ENCODE measurements around the gene SERPINA1. TPM values are rescaled to one million over a fixed set of nuclear protein-coding genes. Genes with fewer than 3 reads are reported as not detected.

Gene SERPINA1
- total and polyA plus RNA-seq, 2 of the 13 experiments (the other 11 are each of a cell fraction or from before 2014, with no cell fraction given) = 3,266 to 11,015 TPM

- ATAC-seq (no peak), FAIRE-seq (peak; percentile 4), DNase-seq (ENCODE audit: low spot score) (no peak)
- Histone ChIP-seq H3K4me3 (replicated peaks in 1 of 3; ENCODE audit: insufficient read depth in 1 of 3, low read depth in 2 of 3, low read length in 3 of 3) (no peak overlapping the region), H2AFZ (ENCODE audit: low read length) (no peak overlapping the region), H3K27ac (ENCODE audit: extremely low read length, insufficient read depth, low read length) (no peak overlapping the region), H3K27me3 (ENCODE audit: control insufficient read depth in 1 of 2, insufficient read depth in 2 of 2, low read length in 2 of 2) (no peaks in the 10 kb centered on the region), H3K4me1 (ENCODE audit: insufficient read depth, low read length) (peaks cover 100% of the 10 kb centered on the region), H3K9ac (ENCODE audit: insufficient read depth, low read depth, low read length) (no peak overlapping the region), H4K20me1 (ENCODE audit: insufficient read depth, low read length) (peaks cover 20% of the 10 kb centered on the region), H3K79me2 (ENCODE audit: insufficient read depth, low read length) (no peaks in the 10 kb centered on the region), H3K9me3 (ENCODE audit: low read length) (no peaks in the 10 kb centered on the region), H3K36me3 (replicated peaks in 1 of 2; ENCODE audit: control insufficient read depth in 1 of 2, insufficient read depth in 2 of 2, low read length in 2 of 2) (peaks cover 3 to 6% of the 10 kb centered on the region in 2 experiments; a peak in 4 of 5 replicates), H3K4me2 (ENCODE audit: low read depth, low read length) (0 out of 2 replicates have a peak overlapping the region, but pooled peaks have one; percentile 20)
- POLR2A ChIA-PET = interaction anchor here (1.1 to 2.7 kb wide), 7 partner anchors 9 to 81 kb away, joined by 3 to 14 read pairs (median 4); partner anchors contain the start of genes SERPINA1 and SERPINA10
- intact Hi-C loops (cut with micrococcal nuclease; ENCODE audit: unreplicated experiment) (loop anchor here (10.0 kb wide), 1 partner anchor 239 kb away; no protein-coding TSS in a partner anchor), in situ Hi-C loops (cut with HindIII; ENCODE audit: extremely low pct_ligation_motif_present, low pct_unique_long_range_greater_than_20kb) (no loop called here)
- CTCF ChIA-PET (ENCODE audit: low intra/inter-chr PET ratio, low total read pairs) = no interaction called here
- no TSS peak for BruUV-seq (replicated peaks)
- 21% methylated on average over 8 of the region's 8 CpGs for WGBS (ENCODE audit: low lambda C conversion rate)
- TF ChIP-seq ZNF83 (CRISPR knock-in tag; IDR thresholded peaks at IDR 0.05; ENCODE audit: borderline replicate concordance) = no peak
- TF ChIP-seq ZNF687 (CRISPR knock-in tag; IDR thresholded peaks at IDR 0.05) = 0 out of 2 replicates have a peak, but pooled peaks have one; percentile 7
- TF ChIP-seq FOSL2 (CRISPR knock-in tag; IDR thresholded peaks at IDR 0.05) = peak; percentile 56; the same call in 1 of the 2 replicates
Measured at GRCh38 chr14:94373708-94374107, 14.7 kb downstream of the SERPINA1 start.
